ENCODE measurements around the gene RXRA. TPM values are rescaled to one million over a fixed set of nuclear protein-coding genes. Genes with fewer than 3 reads are reported as not detected.

Gene RXRA
- total RNA-seq, 1 experiment from 2014 or later: 19.1 TPM

DNA sequence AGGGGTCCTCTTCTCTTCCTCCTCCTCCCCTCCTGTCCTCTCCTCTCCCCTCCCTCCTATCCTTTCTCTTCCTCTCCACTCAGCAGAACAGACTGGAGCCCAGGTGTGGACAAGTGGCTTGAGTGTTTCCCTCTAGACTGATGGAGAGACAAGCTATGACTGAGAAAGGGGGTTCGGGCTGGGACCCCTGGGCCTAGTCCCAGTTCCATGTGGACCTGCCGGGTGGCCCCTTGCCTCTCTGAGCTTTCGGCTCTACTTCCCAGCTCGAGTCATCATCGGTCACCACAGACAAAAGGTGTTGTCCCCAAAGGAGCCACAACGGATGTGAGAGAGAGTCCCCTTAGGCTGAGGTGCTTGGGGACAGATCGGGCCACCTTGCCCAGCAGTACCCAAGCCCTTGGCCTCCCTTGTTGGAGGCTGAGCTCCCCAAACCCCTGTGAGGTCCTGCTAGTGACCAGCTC lies 3.4 kb upstream of the RXRA start:
- no peak for DNase-seq (ENCODE audit: low read depth)

DNA sequence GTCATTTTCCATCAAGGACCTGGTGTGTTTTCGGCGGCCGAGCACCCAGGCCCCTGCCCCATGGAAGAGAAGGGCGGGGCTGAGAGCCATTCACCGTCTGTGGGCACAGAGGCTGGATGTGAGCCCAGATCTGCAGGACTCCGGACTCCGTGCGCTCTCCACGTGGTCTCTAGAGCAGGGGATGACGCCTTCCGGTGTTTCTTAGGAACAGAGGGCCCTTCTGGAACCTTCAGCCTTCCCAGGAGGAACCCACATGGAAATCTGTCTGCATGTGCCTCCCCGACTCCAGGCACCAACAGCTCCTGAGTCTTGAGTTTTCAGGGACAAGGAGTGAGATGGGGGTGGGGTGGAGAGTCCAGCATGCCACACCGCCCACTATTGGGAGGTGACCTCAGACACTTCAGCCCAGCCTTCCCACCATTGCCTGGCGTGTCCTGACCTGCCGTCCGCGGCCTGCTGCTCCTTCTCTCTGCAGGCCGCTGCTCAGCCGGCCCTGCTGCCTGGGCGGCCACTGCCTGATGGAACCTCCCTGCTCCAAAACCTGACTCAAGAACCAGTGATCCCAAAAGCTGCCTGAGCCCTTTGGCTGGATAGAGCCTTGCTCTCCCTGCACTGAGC lies 2.4 kb upstream of the RXRA start:
- DNase-seq (ENCODE audit: low read depth): peak; percentile 39

DNA sequence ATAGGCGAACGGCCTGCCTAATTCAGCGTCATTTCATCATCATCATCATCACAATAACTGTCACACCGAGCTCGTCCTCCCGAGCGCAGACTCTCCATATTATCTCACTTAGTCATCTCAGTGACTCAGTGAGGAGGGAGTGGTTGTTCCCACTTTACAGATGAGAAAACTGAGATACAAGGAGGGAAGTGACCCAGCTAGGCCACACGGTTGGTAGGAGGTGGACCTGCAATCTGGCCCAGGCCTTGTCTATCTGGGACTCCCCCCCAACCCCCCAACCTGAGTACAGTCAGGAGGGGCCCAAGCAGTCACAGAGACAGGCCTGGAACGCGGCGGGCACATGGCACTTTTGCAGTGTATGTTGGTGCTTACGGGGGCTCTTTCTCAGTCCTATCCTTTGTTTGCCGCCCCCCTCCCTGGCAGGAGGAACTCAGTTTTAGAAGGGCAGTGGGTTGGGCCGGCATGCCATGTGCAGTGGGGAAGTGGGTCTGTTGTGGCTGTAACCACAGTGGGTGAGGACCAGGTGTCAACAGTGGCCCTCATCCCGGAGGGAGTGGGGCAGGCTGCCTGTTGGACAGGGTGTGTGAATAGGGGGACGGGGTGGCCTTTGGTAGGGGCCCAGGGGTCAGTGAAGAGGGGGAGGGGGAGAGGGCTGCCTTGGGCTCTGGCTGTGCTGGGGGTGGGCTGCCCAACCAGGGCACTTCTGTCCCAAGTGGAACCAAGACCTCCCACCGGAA lies 1.7 kb upstream of the RXRA start:
- DNase-seq (ENCODE audit: low read depth): peak; percentile 25

DNA sequence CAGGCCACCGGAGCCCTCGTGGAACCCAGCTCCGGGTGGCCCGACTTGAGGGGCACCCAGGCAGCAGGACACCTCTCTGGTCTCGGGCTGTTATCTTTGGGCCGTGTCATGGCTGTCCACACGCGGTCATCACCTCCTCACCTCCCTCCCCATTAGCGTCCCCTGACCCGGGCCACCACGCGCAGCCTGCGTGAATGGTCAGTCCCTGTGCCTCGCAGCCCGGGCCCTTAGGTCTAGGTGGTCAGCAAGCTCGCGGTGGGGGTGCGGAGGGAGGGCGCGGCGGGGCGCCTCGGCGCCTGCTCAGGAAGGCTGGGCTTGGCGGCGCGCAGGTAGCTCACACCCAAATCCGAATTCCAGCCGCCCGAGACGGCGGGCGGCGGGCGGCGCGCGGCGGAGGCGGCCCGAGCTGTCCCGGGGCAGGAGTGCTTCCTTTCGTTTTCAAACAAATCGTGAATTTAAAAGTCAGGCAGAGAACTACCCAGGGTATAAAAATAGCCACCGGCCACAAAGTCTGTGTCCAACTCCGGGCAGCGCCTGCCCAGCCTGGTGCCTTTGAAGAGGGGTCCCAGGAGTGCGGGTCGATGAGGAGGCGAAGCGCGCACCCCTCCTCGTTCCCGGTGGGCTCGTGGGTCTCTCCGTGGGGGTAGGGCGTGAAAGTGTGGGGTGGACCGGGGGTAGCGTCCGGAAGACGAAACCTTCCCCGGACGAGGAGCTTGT lies 1.0 kb upstream of the RXRA start:
- DNase-seq (ENCODE audit: low read depth): no peak

DNA sequence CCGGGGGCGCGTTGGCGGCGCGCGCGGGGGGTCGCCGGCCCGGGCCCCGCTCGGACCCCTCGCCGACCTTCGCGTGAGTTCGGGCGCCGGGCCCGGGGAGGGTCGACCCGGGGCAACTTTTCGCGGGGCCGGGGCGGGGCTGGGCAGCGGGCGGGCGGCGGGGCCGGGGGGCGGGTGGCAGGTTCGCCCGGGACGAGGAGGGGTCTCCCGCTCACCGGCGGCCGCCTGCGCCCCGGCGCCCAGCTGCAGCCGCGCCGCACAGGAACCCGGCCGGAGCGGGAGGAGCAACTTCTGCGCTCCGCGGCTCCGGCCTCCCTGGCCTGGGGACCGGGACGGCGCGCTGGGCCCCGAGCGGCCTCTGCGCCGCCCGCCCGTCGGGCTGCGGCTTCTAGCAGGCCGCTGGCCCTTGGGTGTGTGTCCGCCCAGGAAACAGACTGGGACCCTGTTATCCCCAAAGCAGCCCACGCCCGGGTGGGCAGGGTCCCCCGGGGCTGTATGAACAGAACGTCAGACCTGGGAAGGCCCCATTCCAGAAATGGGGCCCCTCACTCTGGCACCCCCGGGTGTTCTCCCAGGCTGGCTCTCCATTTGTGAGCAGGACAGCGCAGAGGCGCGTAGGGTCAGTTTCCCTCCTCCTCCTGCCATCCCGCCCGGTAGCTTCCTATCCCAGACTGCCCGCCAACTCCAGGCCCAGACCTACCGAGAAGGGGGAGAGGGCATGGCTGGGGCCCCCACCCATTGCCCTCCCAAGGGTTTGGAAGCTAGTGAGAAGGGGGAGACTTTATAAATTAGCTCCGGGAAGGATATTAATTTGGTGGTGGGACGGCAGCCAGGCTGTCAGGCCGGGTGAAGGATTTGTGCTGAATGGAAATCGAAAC lies 708 bp downstream of the RXRA start:
- DNase-seq (ENCODE audit: low read depth): peak; percentile 28

DNA sequence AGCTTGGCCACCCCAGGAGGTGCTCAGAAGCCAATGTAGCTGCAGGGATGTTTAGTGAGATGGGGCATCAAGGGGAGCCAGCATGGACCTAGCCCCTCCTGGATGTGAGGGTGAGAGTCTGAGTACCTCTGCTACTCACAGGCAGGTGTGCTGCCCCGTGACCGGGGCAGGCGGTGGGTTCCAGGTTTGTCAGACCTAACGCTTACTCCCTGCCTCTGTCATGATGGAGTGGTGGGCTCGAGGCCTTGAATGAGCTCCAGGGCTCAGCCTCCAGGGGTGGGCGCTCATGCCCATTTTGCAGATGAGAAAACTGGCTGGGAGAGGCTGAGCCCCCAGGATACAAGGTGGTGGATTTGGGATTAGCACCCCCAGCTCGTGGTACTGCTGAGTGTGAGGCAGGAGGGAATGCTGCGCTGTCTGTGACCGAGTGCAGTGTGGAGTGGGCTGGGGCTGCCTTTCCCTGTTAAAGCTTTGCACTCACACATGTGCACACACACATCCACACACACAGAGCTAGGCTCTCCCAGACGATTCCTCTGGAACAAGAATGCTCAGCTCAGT lies 1.5 kb downstream of the RXRA start:
- no peak for DNase-seq (ENCODE audit: low read depth)

DNA sequence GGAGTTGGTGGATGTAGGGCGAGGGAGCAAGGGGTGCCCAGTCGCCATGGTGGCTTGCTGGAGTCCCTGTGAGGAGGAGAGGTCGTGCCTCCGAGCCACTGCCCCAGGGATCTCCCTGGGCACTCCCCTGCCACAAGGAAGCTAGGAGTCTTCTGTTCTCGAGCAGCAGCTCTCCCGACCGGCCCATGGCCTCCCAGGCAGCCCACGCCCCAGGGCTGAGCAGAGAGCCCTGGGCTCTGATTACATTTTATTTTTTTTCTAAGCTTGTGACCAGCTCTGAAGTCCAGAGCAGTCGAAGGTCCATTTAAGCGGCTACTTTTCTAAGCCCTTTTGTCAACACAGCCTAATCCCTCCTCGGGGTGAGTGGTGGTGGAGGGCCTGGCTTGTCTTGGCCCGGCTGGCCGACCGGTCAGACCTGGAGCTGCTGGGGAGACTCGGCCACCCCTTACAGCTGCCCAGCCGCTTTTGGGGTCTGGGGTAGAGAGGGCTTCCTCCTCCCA lies 2.1 kb downstream of the RXRA start:
- DNase-seq (ENCODE audit: low read depth): no peak

DNA sequence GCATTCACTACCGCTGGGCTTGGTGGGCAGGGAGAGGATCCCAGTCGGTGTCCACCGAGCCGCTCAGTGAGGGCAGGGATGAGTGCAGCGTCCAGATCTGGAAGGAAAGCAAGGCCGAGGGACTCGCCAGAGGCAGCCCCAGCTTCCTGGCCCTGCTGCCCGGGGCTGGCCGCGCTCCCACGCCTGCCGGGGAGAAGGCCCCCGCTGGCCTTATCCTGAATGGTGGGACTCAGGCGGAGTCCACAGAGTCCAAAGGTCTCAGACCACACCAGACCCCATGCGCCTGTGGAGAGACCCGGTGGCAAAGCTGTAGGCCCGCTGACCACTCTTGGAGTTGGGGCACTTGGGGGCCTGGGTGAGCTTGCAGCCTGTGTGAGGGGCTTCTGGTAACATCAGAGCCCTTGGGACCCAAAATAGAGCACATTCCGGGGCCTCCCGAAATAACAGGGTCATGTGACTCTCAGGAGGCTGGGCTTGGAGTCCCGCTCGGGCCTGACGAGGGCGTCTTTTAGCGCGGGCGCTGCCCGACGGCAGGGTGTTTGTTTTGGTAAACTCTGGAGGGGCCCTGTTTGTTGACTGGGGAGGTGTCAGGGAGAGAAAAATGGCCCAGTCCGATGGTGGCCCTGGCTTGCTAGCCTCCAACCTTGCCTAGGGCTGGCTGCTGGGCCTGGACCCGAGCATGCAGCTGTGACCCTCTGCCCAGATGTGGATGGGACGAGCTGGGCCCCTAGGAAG lies 2.8 kb downstream of the RXRA start:
- DNase-seq (ENCODE audit: low read depth): no peak

DNA sequence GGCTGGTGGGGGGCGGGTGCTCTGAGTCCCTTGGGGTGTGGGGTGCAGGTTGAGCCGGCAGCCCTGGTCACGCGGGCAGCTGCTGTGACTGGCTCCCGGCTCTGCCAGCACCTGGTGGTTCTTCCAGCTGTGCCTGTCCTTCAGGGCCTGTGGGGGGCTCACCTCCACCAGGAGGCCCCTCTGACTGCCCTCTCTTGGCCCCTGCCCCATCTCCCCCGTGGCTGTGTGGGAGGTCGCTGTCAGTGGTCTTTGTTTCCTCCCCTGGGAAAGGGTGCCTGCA lies 3.3 kb downstream of the RXRA start:
- DNase-seq (ENCODE audit: low read depth): no peak

DNA sequence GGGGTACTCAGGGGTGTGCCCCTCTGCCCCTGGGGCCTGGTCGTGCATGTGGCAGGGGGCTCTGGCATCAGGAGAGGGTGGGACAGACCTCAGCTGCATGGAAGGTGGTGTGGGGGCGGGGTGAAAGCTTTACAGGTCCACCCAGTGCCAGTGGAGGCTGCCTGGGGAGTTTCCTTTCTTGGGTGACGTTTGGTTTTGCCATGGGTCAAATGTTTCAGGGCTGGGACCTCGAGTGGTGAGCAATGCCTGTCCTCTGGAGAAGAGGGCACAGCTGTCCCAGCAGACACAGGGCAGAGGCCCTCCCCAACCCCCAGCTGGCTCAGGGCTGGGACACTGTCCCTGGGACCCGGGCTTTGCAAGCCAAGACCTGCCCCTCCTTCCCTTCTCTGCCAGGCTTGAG lies 3.6 kb downstream of the RXRA start:
- DNase-seq (ENCODE audit: low read depth): no peak

DNA sequence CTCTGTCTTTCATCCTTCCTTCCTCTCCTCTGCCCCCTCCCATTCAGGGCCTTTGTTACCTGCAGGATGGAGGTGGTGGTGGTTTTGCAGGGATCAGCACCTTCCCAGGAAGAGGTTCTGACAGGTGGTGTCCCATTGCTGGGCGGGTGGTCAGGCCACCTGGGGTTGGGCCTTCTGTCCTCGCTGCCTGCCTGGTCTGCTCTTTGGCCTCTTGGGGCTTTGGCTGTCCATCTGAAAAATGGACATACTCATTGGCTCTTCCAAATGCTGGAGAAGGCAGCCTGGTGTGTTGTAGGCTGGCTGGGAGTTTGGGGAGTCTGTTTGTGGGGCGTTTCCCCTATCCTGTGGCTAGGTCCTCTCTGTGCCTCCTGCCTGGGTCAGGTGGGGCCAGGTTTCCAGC lies 4.3 kb downstream of the RXRA start:
- DNase-seq (ENCODE audit: low read depth): no peak

DNA sequence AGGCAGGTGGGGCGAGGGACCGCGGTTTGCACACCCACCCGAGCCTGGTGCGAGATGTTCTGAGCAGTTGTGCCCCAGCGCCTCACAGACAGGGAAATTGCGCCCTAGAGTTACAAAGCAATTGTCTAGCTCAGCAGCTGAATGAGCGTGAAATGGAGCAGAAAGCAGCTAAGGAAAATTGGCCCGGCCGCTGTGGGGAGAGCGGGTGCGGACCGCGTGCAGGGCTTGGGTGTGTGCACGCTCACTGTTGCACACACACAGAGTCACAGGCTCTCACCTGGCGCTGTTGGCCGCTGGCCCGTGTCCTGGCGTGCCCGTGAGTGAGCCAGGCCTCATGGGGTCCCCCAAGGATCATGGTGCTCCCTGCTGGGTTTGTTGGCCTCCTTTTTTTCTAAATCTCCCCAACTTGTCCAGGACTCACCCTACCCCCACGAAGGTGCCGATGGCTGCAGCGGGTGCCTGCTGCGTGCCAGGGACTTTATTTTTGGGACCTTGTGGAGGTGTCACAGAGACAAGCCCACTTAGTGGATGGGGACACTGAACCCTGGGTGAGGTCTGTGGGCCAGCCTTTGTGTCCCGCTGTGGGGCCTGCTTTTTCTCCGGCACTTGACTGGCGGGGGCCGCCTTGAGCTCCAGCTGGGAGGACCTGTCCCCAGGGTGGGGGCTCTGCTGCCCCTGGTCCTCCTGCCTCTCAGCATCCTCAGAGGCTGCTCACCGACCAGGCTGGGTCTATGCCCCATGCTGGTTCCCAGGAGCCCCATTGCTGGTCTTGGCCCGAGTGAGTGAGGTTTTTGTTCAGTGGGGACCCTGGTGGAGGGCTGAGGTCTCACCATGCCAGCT lies 5.2 kb downstream of the RXRA start:
- no peak for DNase-seq (ENCODE audit: low read depth)

DNA sequence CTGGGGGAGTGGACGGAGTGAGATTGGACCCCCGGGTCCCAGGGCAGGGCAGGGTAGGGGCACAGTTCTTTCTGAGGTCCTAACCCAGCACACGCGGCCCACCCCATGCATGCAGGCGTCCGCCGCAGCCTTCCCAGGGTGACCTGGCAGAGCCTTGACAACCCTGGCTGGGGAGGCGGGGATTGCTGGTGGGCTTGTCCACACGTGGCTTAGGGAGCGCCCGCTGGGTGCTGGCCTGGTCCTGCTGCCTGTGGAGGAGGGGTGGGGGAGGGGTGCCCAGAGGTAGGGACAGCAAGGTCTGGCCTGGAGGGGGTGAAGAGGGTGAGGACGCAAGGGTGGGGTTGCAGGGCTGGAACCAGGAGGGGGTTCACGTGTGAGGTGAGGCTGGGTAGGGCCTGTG lies 6.0 kb downstream of the RXRA start:
- DNase-seq (ENCODE audit: low read depth): no peak

DNA sequence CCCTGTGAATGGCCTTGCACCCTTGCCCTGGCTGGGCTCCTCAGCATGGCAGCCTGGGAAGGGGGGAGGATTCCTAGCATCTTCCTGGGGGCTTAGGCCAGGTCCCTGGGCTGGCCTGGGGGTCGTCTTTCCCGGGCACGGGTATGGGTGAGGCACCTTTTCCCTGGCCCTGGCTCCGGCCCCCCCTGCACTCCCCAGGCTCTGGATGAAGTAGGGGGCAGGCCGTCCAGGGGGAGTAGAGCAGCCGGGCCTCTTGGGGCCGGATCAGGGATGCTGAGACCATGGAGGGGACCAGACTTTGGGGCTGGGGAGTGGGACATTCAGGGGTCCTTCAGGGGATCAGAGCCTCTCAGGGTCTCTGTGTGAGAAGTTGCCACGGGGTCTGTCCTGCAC lies 6.6 kb downstream of the RXRA start:
- no peak for DNase-seq (ENCODE audit: low read depth)

DNA sequence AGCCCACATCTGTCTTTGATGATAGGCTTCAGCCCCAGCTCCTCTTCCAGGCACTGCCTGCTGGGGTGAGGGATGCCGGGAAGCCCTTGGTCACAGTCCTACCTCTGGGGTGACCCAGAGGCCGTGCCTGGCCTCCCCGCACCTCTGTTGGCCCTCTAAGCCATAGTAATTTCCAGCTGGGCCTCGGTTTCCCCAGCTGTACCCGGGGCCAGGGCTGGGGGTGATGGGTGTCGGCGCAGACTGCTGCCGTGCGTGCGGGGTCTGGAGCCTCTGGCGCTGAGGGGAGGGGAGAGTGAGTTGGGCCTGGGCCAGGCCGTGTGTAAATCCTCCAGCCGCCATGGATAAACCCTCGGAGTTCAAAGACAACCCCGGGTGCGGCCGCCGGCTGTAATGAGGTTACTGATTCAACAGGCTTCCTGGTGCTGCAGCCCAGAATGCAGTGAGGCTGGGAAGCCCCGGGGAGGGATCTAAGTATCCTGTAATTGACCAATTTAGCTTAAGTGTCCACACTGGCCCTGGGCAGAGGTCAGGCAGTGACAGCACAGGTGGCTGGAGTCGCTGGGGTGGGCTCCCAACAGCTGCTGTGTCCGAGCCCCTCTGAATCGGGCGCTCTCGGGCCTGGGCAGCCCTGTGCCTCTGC lies 7.1 kb downstream of the RXRA start:
- DNase-seq (ENCODE audit: low read depth): no peak

DNA sequence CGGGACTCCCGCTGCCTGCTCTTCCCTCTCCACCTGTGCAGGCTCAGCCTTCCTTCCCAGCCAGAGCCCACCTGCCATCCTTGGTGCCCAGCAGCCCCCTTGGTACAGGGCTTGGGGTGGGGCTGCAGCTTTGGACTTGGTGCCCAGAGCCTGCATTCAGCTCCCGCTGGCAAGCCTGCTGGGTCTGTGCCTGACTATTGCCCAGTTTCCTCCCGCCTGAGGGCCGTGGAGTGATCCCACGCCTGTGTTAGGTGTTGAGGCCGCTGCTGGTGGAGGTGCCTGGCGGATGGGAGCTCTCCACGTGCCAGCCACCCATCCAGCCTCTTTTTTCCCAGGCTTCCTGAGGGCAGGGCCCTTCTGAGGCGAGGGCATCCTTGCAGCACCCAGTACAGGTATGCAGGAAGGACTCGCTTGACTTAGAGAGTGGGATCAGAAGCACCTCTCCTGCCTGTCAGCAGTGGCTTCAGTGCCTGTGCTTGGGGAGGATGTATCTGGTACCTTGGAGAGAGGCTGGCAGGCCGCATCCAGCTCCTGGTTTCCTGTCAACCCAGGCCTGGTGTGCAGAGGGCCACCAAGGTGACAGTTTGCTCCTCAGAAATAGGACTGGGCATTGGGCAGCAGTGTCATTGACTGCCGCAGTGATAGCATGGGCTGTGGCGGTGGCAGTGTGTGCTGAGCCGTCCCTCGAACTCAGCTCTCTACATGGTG lies 7.8 kb downstream of the RXRA start:
- no peak for DNase-seq (ENCODE audit: low read depth)

DNA sequence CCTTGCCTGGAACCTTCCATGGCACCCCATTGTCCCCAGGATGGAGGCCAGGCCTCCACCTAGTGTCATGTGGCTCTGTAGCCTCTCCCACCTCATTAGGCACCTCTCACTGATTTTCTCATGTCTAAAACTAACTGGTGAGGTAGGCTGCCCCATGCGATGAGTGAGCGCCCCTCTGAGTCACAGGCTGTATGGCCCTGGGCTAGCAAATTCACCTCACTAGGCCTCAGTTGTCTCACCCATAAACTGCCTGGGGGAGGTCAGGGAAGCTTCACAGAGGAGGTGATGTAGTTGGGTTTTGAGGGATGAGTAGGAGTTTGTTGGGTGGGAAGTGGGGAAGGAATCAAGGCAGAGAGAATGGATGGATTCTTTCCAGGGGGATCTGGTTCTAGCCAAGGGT lies 8.8 kb downstream of the RXRA start:
- DNase-seq (ENCODE audit: low read depth): peak; percentile 60

DNA sequence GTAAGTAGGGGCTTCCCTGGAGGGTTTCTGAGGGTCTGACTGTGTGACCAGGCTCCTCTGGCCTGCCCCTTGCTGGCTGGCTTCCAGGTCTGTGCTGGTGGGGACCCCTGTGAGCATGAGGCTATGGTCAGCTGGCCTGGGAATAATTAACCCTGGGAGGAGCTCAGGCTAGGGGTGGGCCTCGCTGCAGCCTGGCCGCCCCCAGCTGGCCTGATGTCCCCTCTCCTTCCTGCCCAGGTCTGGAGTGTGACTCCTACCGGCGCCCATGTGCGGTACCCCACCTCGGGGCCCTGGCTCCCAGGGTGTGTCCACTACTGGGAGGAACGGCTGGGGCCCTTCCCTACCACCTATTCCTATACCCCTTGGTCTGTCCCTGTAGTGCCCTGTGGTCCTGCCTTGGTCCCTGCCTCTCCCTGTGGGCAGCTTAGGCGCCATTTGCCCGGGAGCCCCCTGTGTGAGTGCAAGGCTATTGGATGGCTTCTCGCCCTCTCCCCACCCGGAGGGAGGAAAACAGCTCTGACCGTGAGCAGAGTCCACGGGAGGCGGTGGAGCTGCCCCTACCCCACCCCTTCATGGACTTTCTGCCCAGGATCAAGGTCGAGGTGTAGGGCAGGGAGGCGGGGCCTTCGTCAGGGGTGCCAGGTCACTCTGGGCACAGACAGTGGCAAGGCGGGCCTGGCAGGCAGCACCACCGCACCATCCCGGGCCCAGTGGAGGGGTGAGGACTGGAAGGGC lies 9.4 kb downstream of the RXRA start:
- no peak for DNase-seq (ENCODE audit: low read depth)

Data from HT1080 (cell line).